Stomach (tissue), 9 donors: Measurements from ENCODE around the gene MET. TPM values are rescaled to one million over a fixed set of nuclear protein-coding genes. Genes with fewer than 3 reads are reported as not detected.
A peak's percentile ranks its signal among the peaks of the same experiment; 100 is the strongest.

Experiments
- DNase-seq, 2 donors: peaks; one replicate each; pipeline versions ENCODE4 v3.0.0 to v3.0.0-alpha.2; 2013 to 2019
- H3K27ac ChIP-seq, 5 donors: fragments of 200-600 bp in 4 of 5; sonication (generic) in 4 of 5; one replicate each; pipeline ENCODE4 v1.5.1; 2013 to 2019; ENCODE audit warnings: mild to moderate bottlenecking in 1 of 5, moderate library complexity in 1 of 5
- H3K27me3 ChIP-seq, 3 donors: fragments of 200-600 bp; sonication (generic); one replicate each; pipeline ENCODE4 v1.5.1; 2017 to 2019; ENCODE audit warnings: mixed run types in 1 of 3
- H3K36me3 ChIP-seq, 4 donors: fragments of 200-600 bp; sonication (generic); 1 replicate in 3 of 4; 2 replicates in 1 of 4; pipeline ENCODE4 v1.5.1; 2016 to 2019
- H3K4me1 ChIP-seq, 4 donors: fragments of 200-600 bp; sonication (generic); one replicate each; pipeline ENCODE4 v1.5.1; 2016 to 2019
- H3K4me3 ChIP-seq, 4 donors: fragments of 200-600 bp; sonication (generic) in 3 of 4; one replicate each; pipeline ENCODE4 v1.5.1; 2016 to 2019; ENCODE audit warnings: mild to moderate bottlenecking in 1 of 4
- H3K9me3 ChIP-seq, 4 donors: fragments of 200-600 bp; sonication (generic); one replicate each; pipeline ENCODE4 v1.5.1; 2016 to 2019
- EP300 ChIP-seq: sonication (generic); formaldehyde crosslinking; IDR thresholded peaks from one replicate; pipeline ENCODE4 v1.6.1; 2017; ENCODE audit warnings: antibody characterized with exemption
- POLR2A ChIP-seq, 4 donors: fragments of 450-650 bp; IDR thresholded peaks; one replicate each; pipeline ENCODE4 v1.6.1; 2016; ENCODE audit warnings: antibody characterized with exemption in 4 of 4, control low read depth in 2 of 4, mild to moderate bottlenecking in 1 of 4, moderate library complexity in 1 of 4
- POLR2AphosphoS5 ChIP-seq, 3 donors: sonication (generic); formaldehyde crosslinking; IDR thresholded peaks; one replicate each; pipeline ENCODE4 v1.6.1; 2016; ENCODE audit warnings: antibody characterized with exemption in 3 of 3
- WGBS, 5 donors: extraction: QIAGEN DNeasy Blood & Tissue Kit in 3 of 5; methylation state at CpG; one replicate each; pipeline versions ENCODE4 v1.1.5 to v1.1.7; 2013 to 2018; 5-methylcytosine and 5-hydroxymethylcytosine counted together
- intact Hi-C: fragments of 100-400 bp; cut with DNase I; formaldehyde crosslinking; loops from one replicate; pipeline ENCODE4 v1.15.1; 2023; ENCODE audit warnings: low total_unique reads
- polyA plus RNA-seq, 3 donors: library from polyadenylated mRNA; stranded (reverse); fragments of 200-250 nt; gene quantifications; one replicate each; pipeline ENCODE4 v1.2.3, GENCODE V29; 2013
- total RNA-seq, 5 donors: library from RNA; depleted of rRNA; stranded (reverse); fragments of >200 nt; gene quantifications; one replicate each; pipeline versions ENCODE4 v1.1.0 to v1.2.3, GENCODE V29; 2014 to 2016
- TF ChIP-seq, protein P1 (sequence below), 7 experiments: fragments of 450-650 bp in 4 of 7; fragments of 200-600 bp in 3 of 7; sonication (generic) in 3 of 7; IDR thresholded peaks; one replicate each; pipeline ENCODE4 v1.5.1; 2016 to 2019; ENCODE audit warnings: antibody characterized with exemption in 7 of 7, control low read depth in 2 of 7, mild to moderate bottlenecking in 1 of 7
- donor health status: healthy with polysubstance abuse.
- donor health status: Bipolar disorder and iron deficiency.
- donor health status: healthy.

MET gene
- total and polyA plus RNA-seq, 8 donors, result 0.58 to 36.2 (median 4.3) TPM

DNA sequence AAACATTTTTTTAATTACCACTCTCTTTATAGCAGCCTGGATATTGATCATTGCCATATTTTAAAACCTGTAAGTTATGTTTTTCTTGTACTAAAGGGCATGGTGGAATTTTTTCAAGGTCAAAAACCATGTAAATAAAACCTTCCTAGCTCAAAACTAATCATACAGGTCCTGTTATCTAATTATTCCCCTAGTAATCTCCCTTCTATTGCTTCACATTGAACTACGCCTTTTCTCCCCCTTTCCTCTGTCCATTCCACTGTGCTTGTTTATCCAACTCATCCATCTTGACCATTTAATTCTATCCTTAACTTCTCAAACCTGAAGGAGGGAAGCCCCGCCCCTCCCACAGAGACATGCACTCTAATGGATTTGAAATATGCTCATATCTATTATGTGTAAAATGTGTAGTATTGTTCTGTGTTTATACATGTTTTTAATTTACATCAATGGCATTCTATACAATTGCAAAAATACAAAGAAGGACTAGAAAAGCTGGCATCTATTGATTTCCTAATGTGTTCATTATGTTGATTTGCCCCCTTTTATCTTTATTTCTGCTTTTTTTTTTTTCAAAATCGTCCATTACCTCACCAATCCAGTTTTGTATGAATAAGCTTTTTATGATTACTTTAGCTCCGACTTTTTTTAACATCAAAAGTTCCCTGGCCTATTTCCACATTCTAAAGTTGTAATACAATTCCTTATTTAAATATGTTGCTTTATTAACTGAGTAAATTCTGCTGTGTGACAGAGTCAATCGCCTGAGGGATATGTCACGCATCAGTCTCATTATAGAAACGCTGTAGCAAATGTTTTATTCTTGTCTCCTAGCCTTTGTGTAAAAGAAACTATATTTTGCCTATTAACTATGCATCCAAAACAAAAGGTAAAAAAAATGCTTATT is 61.0 kb downstream of the MET start:
- Histone ChIP-seq H3K27me3 (no peaks in the 10 kb centered on the region), H3K27ac (no peak overlapping the region), H3K36me3 (no peaks in the 10 kb centered on the region), H3K9me3 (no peaks in the 10 kb centered on the region), H3K4me3 (no peak overlapping the region), H3K4me1 (peaks cover 2 to 52% (median 28%) of the 10 kb centered on the region in 4 donors)
- TF ChIP-seq POLR2A (IDR thresholded peaks at IDR 0.05) (no peak), EP300 (no peak), POLR2AphosphoS5 (IDR thresholded peaks at IDR 0.05) (no peak)
- TF ChIP-seq, protein P1, sequence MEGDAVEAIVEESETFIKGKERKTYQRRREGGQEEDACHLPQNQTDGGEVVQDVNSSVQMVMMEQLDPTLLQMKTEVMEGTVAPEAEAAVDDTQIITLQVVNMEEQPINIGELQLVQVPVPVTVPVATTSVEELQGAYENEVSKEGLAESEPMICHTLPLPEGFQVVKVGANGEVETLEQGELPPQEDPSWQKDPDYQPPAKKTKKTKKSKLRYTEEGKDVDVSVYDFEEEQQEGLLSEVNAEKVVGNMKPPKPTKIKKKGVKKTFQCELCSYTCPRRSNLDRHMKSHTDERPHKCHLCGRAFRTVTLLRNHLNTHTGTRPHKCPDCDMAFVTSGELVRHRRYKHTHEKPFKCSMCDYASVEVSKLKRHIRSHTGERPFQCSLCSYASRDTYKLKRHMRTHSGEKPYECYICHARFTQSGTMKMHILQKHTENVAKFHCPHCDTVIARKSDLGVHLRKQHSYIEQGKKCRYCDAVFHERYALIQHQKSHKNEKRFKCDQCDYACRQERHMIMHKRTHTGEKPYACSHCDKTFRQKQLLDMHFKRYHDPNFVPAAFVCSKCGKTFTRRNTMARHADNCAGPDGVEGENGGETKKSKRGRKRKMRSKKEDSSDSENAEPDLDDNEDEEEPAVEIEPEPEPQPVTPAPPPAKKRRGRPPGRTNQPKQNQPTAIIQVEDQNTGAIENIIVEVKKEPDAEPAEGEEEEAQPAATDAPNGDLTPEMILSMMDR (IDR thresholded peaks at IDR 0.05), result no peak
- DNase-seq, result peak in 1 of 2 donors; percentile 36
- intact Hi-C loops, result no loop called here
- 36 to 66% (median 52%) methylated on average over 7 of the region's 7 CpGs for WGBS, 5 donors

DNA sequence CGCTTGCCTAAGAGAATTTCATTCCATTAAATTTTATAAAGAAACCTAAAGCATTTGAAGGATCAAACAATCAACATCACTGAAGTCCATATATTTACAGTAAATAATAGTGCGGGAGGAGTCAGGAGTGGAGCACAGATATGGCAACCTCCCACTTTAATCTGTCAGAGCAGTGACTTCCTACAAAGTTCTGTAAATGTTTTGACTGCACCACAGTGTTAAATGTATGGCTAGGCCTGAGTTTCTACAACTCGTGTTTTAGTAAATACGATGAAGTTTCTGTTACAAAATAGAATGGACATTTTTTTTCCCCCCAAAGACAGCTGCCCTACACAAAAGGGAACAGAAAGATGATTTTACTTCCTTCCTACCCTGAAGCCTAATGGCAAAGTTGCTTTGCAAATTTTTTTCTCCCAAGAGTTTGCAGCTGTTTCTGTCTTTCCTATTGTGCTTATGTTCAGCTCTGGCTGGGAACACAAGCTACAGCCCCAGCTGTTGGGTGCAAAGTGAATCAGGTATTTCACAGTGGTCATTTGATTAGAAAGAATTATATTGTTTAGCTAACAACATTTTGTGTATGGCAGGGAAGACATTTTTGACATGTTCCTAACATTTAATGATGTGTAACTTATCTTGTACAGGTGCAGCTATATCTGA is 62.1 kb downstream of the MET start:
- peaks cover 0 to 46% (median 25%) of the 10 kb centered on the region in 4 donors for H3K4me1 ChIP-seq
- WGBS, 5 donors, result 35 to 42% (median 41%) methylated on average over 4 of the region's 4 CpGs
- no peaks in the 10 kb centered on the region for H3K27me3 ChIP-seq
- intact Hi-C loops, result no loop called here
- H3K27ac ChIP-seq, result no peak overlapping the region
- H3K4me3 ChIP-seq, result no peak overlapping the region
- no peak for TF ChIP-seq POLR2AphosphoS5 (IDR thresholded peaks at IDR 0.05)
- TF ChIP-seq POLR2A (IDR thresholded peaks at IDR 0.05), result no peak
- TF ChIP-seq EP300, result no peak
- TF ChIP-seq, protein P1 (IDR thresholded peaks at IDR 0.05), result no peak
- no peaks in the 10 kb centered on the region for H3K9me3 ChIP-seq
- peak in 1 of 2 donors; percentile 35 for DNase-seq
- H3K36me3 ChIP-seq, result no peaks in the 10 kb centered on the region

DNA sequence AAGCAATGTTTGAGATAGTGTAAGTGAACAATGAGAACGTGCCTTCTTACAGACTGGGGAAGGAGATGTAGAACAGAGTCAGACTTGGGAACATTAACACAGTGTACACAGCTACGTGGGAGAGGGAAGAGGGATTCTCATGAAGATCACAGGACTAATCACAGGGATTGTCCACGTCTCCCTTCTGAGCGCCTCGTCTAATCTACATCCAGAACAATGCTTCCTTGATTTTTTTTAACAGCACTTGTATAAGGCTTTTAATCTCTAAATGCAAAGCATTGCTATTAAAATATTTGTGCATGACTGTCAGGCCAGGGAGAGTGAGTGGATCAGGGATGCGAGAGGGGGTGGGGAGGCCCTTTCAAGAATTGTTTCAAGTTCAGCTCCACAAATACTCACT is 62.7 kb downstream of the MET start:
- Histone ChIP-seq H3K4me3 (no peak overlapping the region), H3K36me3 (no peaks in the 10 kb centered on the region), H3K27me3 (no peaks in the 10 kb centered on the region), H3K4me1 (peaks cover 0 to 46% (median 25%) of the 10 kb centered on the region in 4 donors), H3K27ac (no peak overlapping the region), H3K9me3 (no peaks in the 10 kb centered on the region)
- intact Hi-C loops, result no loop called here
- no peak for DNase-seq
- 31 to 57% (median 47%) methylated on average over 6 of the region's 6 CpGs for WGBS, 5 donors
- TF ChIP-seq, protein P1 (IDR thresholded peaks at IDR 0.05), result no peak
- no peak for TF ChIP-seq POLR2AphosphoS5 (IDR thresholded peaks at IDR 0.05)
- TF ChIP-seq POLR2A (IDR thresholded peaks at IDR 0.05), result no peak
- no peak for TF ChIP-seq EP300

DNA sequence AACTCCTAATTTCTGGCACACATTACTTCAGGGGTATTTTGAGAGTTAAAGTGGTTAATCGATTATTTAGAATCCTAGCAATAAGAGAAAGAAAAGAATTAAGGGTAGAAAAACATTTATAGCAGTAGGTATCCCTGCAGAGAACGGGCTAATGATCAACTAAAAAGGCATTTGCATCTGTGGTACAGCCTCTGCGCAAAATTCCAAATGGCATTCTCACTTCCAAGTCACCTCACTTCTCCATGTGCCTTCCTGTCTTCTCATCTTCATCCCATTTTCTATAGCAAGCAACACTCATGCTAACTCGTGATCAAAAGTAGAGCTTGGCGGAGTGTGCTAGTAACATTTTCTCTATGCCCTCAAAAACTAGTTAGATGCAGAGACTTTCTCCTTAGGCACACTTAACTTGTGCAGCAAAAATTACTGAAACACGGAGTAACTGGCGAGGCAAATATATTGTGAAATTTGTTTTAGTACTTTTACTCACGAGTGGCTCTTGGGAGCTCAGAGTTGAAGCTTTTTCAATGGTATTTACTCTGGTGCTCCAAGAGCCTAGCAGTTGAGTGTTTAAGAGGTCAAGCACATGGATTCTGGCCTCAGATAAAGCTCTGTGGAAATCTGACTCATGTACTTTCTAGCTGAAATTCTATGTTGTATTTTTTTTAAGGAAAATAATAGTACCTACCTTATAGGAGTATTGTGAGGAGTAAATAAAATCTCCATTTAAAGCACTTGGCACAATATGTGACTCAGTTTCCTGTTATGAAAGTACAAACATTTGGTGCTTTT is 65.1 kb downstream of the MET start:
- H3K4me1 ChIP-seq, result peaks cover 4 to 44% (median 26%) of the 10 kb centered on the region in 4 donors
- peak overlapping the region in 1 of 5 donors; percentile 15 for H3K27ac ChIP-seq
- intact Hi-C loops, result no loop called here
- H3K27me3 ChIP-seq, result no peaks in the 10 kb centered on the region
- TF ChIP-seq POLR2AphosphoS5 (IDR thresholded peaks at IDR 0.05) (no peak), POLR2A (IDR thresholded peaks at IDR 0.05) (no peak), EP300 (no peak)
- TF ChIP-seq, protein P1 (IDR thresholded peaks at IDR 0.05), result no peak
- H3K4me3 ChIP-seq, result no peak overlapping the region
- DNase-seq, result no peak
- no peaks in the 10 kb centered on the region for H3K9me3 ChIP-seq
- H3K36me3 ChIP-seq, result no peaks in the 10 kb centered on the region
- 76 to 83% (median 79%) methylated on average over 8 of the region's 8 CpGs for WGBS, 5 donors
